ENCODE data around the gene ANG.
A peak's percentile ranks its signal among the peaks of the same experiment; 100 is the strongest.

The ANG gene

DNA sequence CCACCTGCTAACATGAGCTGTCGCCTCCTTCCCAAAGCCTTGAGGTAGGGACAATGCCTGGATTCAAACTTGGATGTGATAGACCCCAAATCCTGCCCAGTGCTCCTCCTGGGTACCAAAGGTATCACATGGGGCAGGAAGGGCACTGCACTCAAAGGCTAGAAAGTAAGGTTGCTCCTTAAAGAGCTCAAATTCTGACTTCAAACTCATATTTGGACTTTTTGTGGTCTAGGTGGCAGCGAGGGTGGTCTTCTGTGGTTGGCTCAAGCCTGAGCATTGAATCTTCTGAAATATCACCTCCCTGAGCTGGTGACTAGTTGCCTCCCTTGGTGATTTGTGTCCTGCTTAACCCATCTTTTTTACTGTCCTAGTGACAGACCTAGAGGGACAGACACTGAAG, 12.5 kb upstream of the ANG start:
- no peak for DNase-seq

DNA sequence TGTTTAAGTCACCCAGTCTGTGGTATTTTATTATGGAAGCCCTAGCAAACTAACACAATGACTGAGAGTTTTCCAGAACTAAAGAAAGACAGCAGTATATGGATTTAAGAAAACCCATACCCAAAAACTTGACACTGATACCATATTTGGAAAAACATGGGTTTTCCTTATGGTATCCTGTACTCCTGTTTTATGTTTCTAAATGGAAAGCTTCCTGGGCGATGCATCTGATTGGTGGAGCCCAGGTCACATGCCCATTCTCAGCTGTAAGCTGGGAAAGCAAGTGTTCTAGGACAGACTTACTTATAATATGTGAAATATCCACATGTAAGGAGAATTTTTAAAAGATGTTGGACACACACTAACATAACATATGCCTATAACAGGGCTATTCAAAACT, 8.7 kb upstream of the ANG start:
- DNase-seq: no peak

DNA sequence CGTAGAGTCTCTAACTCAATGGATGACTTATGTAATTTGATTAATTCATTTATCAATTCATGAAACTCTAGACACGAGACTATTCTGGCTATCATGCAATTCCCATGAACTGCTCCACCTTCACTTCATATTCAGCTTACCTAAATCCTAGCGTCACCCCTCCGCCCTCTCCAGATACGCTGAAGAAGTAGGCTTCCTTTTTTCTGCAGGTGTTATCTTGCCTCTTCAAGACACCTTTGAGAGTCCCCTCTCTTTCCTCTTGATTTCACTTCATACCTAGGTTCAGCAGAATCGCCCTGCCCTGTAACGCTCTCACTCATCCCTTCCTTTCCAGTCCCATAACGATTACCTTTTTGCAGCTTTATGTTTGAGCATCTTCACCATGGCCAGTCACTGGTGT, 8.2 kb upstream of the ANG start:
- no peak for DNase-seq

DNA sequence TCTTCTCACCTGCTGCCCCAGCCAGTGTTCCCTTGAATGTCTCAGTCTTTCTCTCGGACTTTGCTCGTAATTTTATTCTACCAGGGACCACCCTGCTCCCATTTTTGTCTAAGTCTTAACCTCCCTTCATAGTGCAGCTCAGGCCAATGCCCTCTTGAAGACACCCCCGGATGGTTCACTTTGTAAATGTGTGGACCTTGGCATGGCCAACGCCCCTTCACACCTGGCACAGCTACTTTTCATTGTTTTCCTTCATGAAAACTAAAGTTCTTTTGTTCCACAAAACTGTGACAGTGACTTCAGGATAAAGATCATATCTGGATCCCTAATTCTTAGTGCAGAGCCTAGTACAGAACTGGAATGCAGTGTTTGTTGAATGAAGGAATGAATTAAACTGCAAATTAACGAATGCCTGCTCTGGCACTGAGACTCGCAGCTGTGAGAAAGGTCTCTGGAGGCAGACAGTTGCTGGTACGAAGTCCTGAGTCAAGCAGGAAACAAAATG, 7.7 kb upstream of the ANG start:
- no peak for DNase-seq

DNA sequence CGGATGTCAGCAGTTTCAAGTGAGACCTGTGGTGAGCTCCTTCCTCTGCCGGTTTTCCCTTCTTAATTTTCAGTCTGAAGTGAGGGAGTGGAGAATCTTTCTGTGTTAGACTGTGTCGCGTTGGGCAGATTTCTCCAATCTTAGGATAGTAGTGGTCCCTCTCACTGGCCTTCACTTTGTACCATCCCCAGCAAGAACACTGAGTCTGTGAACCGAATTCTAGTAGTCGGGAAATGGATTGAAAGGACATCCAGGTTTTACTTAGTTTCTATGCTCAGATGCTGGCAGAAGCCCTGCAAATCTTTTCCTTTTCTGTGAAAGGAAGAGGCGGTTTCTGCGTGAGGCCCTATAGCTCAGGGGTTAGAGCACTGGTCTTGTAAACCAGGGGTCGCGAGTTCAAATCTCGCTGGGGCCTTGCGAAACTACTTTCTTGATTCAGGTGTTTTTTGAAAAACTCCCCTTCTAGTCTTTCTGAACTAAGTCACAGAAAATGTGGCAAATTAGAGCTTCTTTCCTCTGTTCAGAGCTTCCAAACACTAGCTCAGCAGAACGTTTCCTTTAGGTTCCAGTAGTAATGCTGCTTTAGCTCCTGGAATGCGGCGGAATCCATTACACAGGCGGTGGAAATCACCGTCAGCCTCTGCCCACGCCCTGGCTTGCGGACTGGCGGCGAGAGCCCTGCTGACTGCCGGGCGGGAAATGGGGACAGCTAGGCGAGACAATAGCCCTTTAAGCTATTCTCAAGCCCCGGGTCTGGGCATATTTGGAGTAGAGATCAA, 7.0 kb upstream of the ANG start:
- DNase-seq: peak; percentile 60

DNA sequence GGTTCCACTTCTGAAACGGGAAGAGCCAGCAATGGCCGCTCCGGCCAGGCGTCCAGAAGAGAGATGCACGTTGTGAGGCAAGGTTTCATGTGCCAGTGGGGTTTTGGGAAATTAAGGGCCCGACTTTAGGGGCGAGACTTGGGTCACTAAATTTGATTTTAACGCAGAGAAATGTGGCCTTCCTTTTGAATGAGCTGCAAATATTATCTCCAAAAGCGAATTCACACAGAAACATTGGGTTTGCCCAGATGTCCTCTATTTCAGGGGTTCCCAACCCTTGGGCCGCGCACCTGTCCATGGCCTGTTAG, 6.5 kb upstream of the ANG start:
- DNase-seq: no peak

DNA sequence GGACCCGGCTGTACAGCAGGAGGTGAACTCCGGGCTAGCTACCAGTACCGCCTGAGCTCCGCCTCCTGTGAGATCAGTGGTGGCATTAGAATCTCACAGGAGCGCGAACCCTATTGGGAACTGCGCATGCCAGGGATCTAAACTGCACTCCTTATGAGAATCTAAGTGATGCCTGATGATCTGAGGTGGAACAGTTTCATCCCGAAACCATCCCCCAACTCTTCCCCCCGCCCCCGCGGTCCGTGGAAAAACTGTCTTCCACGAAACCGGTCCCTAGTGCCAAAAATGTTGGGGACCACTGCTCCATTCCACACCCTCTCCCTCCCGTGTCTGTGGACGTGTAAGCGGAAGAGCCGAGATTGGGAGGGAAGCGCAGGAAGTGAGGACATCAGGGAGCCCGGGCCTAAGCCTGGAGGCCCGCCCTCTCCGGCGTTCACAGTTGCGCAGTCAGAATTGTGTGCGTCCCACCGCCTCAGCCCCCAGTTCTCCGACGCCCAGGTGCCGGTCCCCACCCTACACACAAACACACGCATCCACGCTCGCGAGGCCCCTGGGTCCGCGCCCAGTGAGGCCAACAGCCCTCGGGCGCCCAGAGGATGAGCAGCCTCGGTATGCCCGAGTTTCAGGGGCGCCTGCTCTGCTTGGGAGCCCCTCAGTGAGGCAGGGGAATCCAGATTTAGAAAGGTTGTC, 6.0 kb upstream of the ANG start:
- peak; percentile 90 for DNase-seq

DNA sequence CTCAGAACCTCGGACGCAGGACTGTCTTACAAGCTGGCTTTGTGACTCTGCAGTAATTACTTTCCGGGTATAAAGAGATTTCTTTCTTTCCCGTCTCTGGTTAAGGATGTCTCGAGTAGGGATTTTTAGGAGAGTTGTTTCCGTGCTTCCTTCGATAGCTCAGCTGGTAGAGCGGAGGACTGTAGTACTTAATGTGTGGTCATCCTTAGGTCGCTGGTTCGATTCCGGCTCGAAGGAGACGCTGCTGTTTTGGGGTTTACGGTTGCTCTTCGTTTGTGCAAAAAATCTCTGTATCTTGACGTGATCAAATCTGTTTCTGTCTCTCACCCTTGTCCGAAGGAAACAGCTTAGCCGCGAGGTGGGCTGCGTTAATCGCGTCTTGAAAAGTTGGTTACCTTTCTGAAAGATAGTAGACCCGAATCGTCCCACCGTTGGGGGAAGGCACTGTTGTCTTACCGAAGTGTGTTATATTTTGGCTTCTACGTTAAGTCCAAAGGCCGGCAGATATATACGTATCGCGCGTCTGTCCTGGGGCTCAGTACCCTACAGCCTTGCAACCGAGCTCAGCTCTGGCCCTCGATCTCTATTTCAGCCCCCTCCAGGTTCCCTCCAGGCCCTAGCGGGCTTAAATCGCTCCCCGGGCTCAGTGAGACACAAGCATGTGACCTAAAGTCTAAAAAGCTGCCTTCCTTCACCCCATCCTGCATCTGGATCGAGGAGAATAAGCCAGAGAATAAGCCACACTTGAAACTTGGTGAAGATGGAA, 5.3 kb upstream of the ANG start:
- peak; percentile 67 for DNase-seq

DNA sequence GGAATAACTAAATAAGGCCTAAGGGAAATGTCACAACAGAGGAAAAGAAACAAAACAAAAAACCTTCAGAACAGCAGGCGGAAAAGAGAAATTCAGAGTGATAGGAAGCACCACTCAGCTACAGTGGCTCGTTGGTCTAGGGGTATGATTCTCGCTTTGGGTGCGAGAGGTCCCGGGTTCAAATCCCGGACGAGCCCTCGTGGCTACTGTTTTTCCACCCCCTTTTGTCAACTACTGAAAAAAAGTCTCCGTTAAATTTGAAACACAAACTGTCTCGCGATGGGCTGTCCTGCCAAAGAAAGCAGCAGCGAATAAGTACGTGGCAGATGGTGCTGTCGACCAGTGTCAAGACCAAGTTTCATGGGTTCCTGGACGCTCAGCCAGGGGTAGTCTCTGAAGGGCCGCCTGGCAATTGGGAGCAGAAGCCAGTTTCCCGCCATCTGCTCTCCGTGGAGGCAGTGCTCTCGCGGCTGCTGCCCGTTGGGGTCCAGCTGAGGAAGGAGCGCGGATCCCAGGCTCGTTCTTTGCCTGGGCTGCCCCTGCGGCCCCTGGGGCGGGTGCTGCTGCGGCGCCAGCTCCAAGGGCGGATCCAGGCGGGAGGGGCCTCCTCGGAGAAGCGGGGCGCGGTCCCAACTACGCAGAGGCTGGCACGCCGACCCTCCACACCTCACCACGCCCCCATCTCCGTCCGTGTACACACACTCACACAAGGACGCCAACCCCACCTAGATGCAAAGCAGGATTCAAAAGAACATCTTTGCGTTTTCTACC, 4.5 kb upstream of the ANG start, which contains the start of gene RNASE4:
RNASE4 (plus strand) TSS at position 670 of the 771 bp plus-strand sequence. CDS start 14,812 bp downstream, outside the sequence.
- peak; percentile 82 for DNase-seq

DNA sequence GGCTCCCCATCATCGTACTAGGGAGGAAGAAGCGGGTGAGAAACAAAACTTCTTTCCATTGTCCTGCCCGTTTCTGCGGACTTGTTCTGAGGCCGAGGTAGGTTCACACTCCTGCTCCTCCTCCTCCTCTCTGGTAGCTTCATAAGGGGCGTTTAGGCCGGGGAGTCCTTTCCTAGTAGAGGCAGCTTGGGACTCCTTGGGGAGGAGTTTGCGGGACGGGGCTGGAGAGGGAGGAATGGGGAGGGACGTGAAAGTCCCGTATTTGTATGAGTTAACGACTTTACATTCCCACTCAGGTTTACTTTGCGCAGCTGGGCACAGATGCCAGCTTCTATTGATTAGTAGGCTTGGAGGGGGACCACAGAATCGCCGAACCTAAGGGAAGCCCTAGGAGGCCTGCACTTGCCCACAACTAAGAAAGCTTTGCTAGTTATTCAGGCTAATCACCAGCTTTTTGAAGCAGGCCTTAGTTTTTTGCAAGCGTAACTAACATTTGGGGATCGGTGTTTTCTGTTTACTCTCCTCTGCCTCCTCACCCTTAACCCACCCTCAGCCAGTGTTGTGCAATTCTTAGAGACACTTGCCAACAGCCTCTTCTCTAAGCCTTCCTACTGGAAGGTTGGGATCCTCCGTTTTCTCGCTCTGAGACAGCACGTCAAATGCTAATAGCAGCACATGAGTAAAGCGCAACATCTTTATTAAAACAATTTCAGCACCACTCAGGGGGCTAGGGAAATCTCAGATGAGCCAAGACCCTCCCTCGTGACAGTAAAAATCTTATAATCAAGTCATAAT, 3.7 kb upstream of the ANG start:
- peak; percentile 18 for DNase-seq

DNA sequence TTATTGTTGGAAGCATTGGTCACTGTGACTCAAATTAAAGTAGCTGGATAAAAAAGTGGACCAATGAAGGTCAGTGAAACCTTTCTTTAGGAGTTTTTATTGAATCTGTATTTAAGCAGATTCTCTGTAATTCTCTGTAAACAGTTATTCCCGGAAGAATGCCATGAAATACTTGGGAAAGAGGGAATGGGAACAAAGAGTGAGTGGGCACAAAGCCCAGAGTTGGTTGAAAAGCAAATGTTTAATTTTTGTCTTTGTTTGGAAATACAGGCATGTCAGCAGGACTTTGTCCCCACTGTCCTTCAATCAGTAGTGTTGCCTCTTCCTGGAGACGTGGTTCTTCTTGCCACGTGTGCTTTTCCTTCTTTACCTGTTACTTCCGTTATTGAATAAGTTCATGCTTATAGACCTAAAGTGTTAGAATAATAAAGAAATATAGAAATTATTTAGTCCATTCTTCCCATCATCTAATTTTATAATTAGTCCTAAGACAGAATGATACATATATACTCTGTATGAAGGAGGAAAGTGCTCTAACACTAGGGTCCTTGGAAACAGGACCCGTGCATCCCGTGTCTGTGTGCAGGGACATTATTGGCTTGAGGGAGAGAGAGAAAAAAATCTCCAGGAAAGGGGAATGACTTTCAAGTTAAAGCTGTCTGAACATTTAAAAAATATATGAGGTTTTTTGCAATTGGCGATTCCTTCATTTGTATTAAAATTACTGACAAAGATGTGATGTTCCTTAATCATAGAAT, 2.0 kb upstream of the ANG start:
- no peak for DNase-seq

DNA sequence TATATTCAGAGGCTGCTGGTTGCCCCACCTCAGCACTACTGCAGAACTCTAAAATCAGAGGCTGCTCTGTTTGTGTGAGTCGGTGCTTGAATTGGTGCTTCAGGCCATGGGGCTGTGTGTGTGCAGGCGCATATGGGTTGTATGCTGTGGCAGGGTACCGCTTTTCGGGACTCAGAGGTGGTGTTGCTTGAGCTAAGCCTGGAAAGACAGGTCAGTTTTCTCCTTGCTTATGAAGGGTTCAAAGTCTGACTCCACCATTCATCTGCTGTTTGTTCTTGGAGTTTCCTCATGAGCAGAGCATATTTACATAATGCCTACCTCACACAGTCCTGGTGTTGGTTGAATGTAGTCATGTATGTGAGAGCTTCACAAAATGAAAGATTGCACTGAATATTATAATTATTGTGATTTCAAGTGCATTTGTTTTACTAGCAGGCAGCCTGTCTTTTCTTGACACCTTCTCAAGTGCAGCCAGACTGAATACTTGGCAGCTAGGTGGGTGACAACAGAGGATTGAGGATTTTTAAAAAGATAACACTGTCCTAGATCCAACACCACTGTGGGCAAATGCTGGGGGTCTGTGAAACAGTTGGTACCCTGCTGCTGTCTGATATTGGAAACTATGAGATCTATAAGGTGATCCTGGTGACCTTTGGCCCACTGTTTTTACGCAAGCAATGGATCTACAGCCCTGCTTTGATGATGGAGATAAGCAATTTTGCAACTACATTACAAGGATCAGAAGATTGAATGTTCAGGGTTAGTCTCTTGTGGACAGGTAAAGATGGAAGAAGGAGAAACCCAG, 1.0 kb upstream of the ANG start:
- no peak for DNase-seq

DNA sequence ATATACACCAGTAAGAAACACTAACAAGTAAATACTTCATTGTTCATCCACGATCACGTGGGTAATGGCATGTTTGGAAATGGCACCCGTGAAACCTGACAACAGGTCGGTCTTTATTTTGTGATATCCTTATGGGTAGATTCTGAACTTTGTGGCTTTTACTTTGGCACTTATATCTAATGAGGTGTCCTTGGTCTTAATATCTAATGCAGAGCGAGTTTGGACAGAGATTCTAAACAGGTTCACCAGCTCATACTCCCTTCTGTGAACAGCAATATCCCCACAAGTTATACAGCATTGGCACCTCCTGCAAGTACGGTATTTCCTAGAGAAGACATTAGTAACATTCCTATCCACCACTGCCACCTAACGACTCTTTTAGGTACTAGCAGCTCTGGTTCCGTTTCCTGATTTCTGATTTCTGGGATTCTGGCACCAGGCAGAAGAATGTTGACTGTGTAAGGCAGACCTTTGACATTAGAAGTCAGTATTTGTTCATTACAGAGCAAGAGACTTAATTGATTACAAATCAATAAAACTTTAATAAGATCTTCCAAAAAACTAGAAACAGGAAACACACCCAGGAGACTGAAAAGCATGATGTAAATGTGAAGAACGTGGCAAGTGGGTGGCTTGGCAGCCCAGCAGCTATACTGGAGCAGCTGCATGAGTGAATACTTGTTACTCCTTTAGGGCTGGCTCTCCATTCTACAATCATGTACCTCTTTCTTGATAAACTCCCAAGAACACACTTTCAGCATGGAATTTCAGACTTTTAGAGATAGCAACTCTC, 2.5 kb downstream of the ANG start:
- peak; percentile 50 for DNase-seq

DNA sequence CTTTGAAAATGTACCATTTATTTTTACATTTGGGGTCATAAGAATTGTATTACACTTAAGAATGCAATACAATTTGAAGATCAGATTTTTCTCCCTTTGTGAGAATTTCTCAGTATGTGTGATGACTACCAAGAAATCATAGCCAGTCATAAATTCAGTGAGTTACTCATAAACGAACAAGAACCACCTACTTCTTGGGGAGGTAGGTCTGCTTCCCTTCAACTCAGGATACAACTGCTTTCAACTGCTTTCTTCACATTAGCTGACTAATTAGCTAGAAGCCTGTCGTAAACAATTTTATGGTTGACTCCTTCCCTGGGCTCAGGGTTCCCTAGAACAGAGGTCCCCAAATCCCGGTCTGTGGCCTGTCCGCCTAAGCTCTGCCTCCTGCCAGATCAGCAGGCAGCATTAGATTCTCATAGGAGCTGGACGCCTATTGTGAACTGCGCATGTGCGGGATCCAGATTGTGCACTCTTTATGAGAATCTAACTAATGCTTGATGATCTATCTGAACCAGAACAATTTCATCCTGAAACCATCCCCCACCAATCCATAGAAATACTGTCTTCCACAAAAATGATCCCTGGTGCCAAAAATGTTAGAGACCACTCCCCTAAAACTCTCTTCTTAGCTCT, 3.7 kb downstream of the ANG start:
- no peak for DNase-seq

DNA sequence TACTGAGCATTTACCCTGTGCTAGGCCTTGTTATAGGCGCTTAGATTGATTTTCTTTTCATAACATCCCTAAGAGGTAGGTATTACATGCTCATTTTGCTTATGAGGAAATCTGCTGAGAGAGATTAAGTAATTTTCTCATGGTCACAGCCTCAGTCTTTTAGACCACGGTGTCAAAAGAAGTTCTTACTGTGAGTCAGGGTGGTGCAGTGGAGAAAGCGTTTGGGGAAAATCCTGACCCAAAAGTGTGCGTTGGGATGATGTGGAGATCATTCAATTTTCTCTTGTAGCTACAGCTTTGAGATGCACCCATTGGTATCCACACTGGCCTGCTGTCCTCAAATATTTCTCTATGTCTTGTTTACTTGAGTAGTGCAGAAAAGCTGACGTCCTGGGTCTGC, 8.2 kb downstream of the ANG start:
- DNase-seq: no peak

DNA sequence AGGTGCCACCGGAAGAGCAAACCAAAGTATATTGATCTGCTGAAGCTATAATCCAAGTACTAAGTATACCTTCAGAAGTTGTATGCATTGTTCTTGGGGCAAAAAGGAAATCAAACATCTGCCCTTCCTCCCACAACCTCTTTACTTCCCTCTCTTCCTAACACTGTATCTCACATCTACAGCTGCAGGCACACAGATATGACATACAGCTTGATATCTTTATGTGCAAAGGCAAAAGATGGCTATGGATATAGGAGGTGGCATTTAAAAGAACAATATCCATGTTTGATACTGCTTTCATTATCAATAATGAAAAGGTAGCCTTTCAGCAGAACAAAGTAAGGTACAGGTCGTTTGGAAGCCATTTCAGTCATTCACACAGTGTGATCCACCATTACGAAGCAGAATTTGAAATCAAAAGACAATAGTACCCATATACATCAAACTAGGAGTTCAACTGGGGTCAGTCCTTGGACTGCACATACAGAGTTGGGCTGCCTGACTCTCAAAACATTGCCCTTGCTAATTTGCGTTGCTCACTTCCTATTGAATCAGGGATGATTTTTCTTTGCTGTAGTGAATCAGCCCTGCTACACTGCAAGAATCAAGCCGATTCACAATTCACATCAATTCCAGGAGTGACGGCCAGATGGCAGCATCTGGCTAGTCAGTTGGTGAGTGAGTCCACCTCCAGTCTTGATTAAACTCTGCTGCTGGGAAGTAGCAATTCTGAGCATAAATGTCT, 8.9 kb downstream of the ANG start:
- DNase-seq: peak; percentile 42

DNA sequence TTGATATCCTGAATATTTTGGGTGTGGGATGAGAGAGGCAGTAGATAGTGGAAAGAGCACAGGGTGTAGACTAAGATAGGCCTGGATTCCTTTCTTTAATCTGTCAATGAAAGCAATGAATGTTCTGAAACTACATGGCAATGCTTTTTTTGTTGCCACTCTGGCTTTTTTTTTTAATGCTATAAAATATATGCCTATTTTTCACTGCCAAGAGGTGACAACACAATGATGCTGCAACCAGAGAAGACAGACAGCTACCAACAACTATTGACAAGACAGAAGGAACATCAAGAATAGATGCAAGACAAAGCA, 9.4 kb downstream of the ANG start:
- no peak for DNase-seq

DNA sequence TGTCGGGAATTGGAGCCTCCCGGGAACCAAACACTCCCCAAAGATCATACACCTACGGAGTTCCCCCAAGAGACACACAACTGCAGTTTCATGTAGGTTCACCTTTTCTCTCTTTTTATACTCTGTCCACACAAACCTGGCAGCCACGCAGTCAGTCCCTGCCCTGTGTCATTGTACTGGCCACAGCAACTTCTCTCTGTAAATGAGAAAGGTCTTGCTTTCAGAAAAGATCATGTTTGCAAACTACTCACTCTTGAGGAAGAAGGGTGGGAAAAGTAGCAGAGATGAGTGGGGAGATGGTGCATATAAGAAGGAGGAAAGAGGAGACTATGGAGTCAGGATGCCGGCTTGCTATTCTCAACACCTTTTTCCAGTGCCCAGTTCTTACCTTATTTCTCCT, 10.4 kb downstream of the ANG start:
- no peak for DNase-seq

DNA sequence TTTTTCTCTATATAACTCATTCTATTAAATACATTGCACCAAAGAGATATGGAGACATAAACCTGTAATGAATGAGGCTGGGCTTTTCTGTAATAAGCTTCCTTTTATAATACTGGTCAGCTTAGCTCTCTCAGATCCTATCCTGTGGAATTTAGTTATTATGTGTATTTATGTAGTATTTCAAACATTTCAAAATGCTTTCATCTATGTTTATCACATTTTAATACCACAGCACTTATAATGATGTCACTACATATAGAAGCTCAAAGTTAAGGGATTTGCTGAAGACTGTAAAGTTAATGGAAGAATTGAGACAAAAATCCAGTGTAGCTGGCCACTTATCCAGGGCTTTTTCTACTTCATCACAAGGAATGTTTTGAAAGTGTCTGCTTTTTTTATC, 11.4 kb downstream of the ANG start:
- DNase-seq: no peak
